Stimulated activated CD8-positive, alpha-beta memory T cell treated with anti-CD3 and anti-CD28 coated beads, Interleukin-15, amount 100 ng/mL, for 48 hours (primary cell): Measurements from ENCODE around the gene C1D.

Experiments
- DNase-seq, 2 donors: peaks; one replicate each; pipeline ENCODE4 v3.0.0-alpha.2; 2020; ENCODE audit warnings: low read depth in 2 of 2

Gene C1D

GRCh38 chr2:68057658-68058396, 5.0 kb downstream of the C1D start:
- DNase-seq = no peak

- DNase-seq = no peak
Observed at GRCh38 chr2:68052717-68053422, 9.9 kb downstream of the C1D start.

GRCh38 chr2:68050353-68050752, 12.5 kb downstream of the C1D start:
- DNase-seq = no peak

GRCh38 chr2:68046642-68047240, 16.1 kb downstream of the C1D start:
- DNase-seq = no peak

- no peak for DNase-seq
Observed at GRCh38 chr2:68046224-68046623, 16.6 kb downstream of the C1D start.

GRCh38 chr2:68045342-68045741, 17.5 kb downstream of the C1D start:
- DNase-seq = no peak

GRCh38 chr2:68044099-68044498, 18.7 kb downstream of the C1D start:
- DNase-seq = no peak

GRCh38 chr2:68043695-68044094, 19.1 kb downstream of the C1D start:
- DNase-seq = no peak

- no peak for DNase-seq
Observed at GRCh38 chr2:68043032-68043431, 19.8 kb downstream of the C1D start.

GRCh38 chr2:68041704-68042245, 21.0 kb downstream of the C1D start:
- no peak for DNase-seq

- DNase-seq = no peak
Observed at GRCh38 chr2:68040078-68040477, 22.7 kb downstream of the C1D start.

GRCh38 chr2:68039317-68039716, 23.5 kb downstream of the C1D start:
- no peak for DNase-seq

GRCh38 chr2:68032702-68033101, 30.1 kb downstream of the C1D start:
- no peak for DNase-seq

GRCh38 chr2:68031542-68032160, 31.2 kb downstream of the C1D start:
- no peak for DNase-seq

GRCh38 chr2:68031043-68031442, 31.8 kb downstream of the C1D start:
- DNase-seq = no peak

- no peak for DNase-seq
Observed at GRCh38 chr2:68030529-68030928, 32.3 kb downstream of the C1D start.

GRCh38 chr2:68027959-68028358, 34.8 kb downstream of the C1D start:
- no peak for DNase-seq

GRCh38 chr2:68024450-68024849, 38.4 kb downstream of the C1D start:
- no peak for DNase-seq

- no peak for DNase-seq
Observed at GRCh38 chr2:68023904-68024303, 38.9 kb downstream of the C1D start.

GRCh38 chr2:68018727-68019126, 44.1 kb downstream of the C1D start:
- no peak for DNase-seq

GRCh38 chr2:68009526-68009925, 53.3 kb downstream of the C1D start:
- no peak for DNase-seq

GRCh38 chr2:68000170-68000825, 62.5 kb downstream of the C1D start:
- no peak for DNase-seq
